ENCODE measurements around the gene LTF.
"Not testable (repeated sequence)": the region's sequence is repeated elsewhere in the genome, so short reads cannot be mapped to it uniquely, and the experiment has no call there.

The LTF gene

GRCh38 chr3:46427404-46427803 lies 37.3 kb downstream of the LTF start:
- H3K4me3 Mint-ChIP-seq; H3K36me3 Mint-ChIP-seq (ENCODE audit: low read depth); H3K4me1 Mint-ChIP-seq (ENCODE audit: low read depth); H3K9me3 Mint-ChIP-seq; H3K27ac Mint-ChIP-seq: not testable (repeated sequence)
- peaks cover 15% of the 10 kb centered on the region for H3K27me3 Mint-ChIP-seq (ENCODE audit: low read depth)

DNA sequence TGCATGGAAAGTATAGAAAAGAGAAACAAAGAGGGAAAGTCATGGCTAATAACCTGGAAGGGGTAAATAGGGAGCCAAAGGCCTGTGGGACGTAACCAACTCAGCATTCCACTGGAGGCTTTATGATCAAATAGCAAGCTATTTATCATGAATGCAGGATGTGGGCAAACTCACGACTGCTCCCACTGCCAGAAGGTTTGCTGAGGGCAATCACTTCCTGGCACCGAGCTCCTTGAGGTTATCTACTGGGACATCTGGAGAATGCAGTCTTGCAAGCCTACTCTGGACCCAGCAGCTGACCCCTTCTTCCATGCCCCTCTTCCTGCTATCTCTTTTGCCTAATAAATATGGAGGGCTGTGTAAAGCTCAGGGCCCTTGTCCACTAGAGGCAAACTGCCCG lies 38.2 kb downstream of the LTF start:
- H3K4me3 Mint-ChIP-seq; H3K36me3 Mint-ChIP-seq (ENCODE audit: low read depth); H3K4me1 Mint-ChIP-seq (ENCODE audit: low read depth); H3K27ac Mint-ChIP-seq; H3K9me3 Mint-ChIP-seq: not testable (repeated sequence)
- peaks cover 12% of the 10 kb centered on the region for H3K27me3 Mint-ChIP-seq (ENCODE audit: low read depth)

- Mint-ChIP-seq H3K4me3 (no peak overlapping the region), H3K9me3 (no peaks in the 10 kb centered on the region), H3K27ac (no peak overlapping the region), H3K4me1 (ENCODE audit: low read depth) (peaks cover 9% of the 10 kb centered on the region), H3K27me3 (ENCODE audit: low read depth) (peaks cover 8% of the 10 kb centered on the region), H3K36me3 (ENCODE audit: low read depth) (no peaks in the 10 kb centered on the region)
Observed at GRCh38 chr3:46423588-46423987, 41.1 kb downstream of the LTF start.

DNA sequence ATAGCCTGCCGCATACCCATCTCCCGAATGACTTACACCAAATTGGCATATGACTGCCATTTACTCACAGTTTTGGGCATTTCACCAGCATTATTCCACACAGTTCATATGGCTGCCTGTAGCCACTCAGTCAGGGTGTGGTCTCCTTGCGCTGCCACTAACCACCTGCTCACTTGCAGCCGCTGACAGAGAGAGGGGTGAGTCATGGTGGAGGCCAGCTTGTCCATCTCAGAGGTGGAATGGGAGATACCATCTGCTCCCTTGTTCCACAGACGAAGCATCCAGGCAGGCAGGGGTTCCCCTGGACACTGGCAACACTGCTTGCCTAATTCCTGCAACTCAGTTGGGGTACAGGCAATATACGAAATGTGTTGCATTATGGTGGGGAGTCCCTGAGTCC lies 42.1 kb downstream of the LTF start:
- no peak overlapping the region for H3K27ac Mint-ChIP-seq
- H3K9me3 Mint-ChIP-seq: no peaks in the 10 kb centered on the region
- H3K27me3 Mint-ChIP-seq (ENCODE audit: low read depth): peaks cover under 1% of the 10 kb centered on the region
- no peak overlapping the region for H3K4me3 Mint-ChIP-seq
- peaks cover 9% of the 10 kb centered on the region for H3K4me1 Mint-ChIP-seq (ENCODE audit: low read depth)
- no peaks in the 10 kb centered on the region for H3K36me3 Mint-ChIP-seq (ENCODE audit: low read depth)

DNA sequence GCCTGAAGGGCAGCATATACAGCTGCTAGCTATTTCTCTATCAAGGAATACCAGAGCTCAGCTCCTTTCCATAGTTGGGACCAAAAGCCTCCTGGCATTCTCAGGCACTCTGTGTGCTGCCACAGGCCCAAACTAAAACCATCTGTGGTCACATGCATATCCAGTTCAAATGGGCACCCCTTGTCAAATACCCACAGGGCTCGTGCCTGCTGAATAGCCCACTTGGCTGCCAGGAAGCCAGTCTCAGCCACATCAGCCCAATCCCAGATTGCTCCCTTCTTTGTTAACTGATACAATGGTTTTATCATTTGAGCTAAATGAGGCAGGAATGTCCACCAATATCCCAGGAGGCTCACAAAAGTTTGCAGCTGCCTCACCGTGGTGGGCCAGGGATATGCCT lies 43.8 kb downstream of the LTF start:
- Mint-ChIP-seq H3K27me3 (ENCODE audit: low read depth) (no peaks in the 10 kb centered on the region), H3K27ac (no peak overlapping the region), H3K4me1 (ENCODE audit: low read depth) (no peaks in the 10 kb centered on the region), H3K36me3 (ENCODE audit: low read depth) (no peaks in the 10 kb centered on the region), H3K4me3 (no peak overlapping the region), H3K9me3 (no peaks in the 10 kb centered on the region)

DNA sequence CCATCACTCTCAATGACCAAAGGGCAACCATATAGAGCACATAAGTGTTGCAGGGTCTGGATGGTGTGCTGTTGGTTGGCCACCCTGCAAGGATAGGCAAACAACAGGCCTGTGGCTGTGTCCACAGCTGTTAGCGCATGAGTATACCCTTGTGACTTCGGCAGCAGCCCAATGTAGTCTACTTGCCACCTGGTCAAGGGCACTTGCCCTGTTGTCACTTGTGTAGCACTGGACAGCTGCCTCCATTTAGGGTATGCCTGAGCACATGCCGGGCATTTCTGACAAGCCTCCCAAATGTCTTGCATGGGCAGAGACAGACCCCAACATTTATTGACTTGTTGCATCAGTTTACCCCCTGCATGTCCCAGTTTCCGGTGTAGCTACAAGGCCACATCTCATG lies 44.9 kb downstream of the LTF start:
- no peaks in the 10 kb centered on the region for H3K9me3 Mint-ChIP-seq
- H3K27me3 Mint-ChIP-seq (ENCODE audit: low read depth): peaks cover 2% of the 10 kb centered on the region
- H3K27ac Mint-ChIP-seq: no peak overlapping the region
- H3K36me3 Mint-ChIP-seq (ENCODE audit: low read depth): no peaks in the 10 kb centered on the region
- no peak overlapping the region for H3K4me3 Mint-ChIP-seq
- no peaks in the 10 kb centered on the region for H3K4me1 Mint-ChIP-seq (ENCODE audit: low read depth)

- Mint-ChIP-seq H3K9me3 (no peaks in the 10 kb centered on the region), H3K4me1 (ENCODE audit: low read depth) (no peaks in the 10 kb centered on the region), H3K36me3 (ENCODE audit: low read depth) (no peaks in the 10 kb centered on the region), H3K27ac (no peak overlapping the region), H3K4me3 (no peak overlapping the region), H3K27me3 (ENCODE audit: low read depth) (peaks cover 5% of the 10 kb centered on the region)
Observed at GRCh38 chr3:46417841-46418611, 46.7 kb downstream of the LTF start.

DNA sequence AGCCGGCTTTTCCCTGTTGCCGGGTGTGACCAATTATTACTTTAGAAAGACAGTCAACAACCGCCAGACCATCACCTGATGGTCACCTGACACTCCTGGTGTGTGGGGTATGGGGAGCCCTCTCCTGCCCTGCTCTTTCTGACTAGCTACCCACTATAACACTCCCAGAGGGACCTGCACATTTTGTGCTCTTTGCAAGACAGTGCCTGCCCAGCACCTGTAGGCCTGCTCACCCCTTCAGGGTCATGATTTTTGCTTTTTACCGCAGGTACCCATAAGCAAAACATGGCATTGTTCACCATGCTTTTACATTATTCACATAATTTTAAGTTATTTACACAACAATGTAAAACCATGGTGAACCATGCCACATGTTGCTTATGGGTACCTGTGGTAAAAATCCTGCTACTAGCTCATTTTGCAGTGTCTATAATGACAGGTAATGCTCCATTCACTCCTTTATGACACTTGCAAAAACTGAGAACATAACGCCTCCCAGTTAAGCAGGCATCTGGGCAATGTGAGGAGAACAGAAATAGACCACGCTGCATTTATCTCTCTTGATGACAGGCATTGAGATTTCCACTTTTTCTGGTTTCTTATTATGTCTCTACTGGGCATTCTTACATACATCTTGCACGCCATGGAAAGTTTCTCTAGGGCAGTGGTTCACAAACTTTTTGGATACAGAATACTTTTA lies 47.7 kb downstream of the LTF start:
- Mint-ChIP-seq H3K36me3 (ENCODE audit: low read depth) (no peaks in the 10 kb centered on the region), H3K9me3 (no peaks in the 10 kb centered on the region), H3K4me1 (ENCODE audit: low read depth) (no peaks in the 10 kb centered on the region), H3K4me3 (no peak overlapping the region), H3K27ac (no peak overlapping the region), H3K27me3 (ENCODE audit: low read depth) (peaks cover 5% of the 10 kb centered on the region)

GRCh38 chr3:46416125-46416810 lies 48.4 kb downstream of the LTF start:
- Mint-ChIP-seq H3K4me3 (no peak overlapping the region), H3K27me3 (ENCODE audit: low read depth) (peaks cover 5% of the 10 kb centered on the region), H3K4me1 (ENCODE audit: low read depth) (no peaks in the 10 kb centered on the region), H3K36me3 (ENCODE audit: low read depth) (no peaks in the 10 kb centered on the region), H3K27ac (no peak overlapping the region), H3K9me3 (no peaks in the 10 kb centered on the region)

DNA sequence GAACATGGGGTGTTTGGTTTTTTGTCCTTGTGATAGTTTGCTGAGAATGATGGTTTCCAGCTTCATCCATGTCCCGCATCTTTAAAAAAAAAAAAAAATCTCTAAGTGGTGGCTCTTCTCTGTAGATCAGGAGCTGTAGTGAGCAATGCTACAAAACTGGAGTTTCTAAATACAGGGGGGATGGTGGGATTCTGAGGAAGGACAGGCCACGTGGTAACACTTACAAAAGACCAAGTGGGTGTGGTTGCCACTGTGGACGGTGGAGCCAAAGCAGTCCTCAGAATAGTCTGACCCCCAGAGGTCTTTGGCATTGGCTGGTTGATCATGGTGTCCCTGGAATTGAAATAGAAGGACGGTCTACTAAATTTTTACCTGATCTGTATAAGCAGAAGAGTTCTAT lies 50.0 kb downstream of the LTF start:
- Mint-ChIP-seq H3K4me1 (ENCODE audit: low read depth) (peaks cover 5% of the 10 kb centered on the region), H3K4me3 (no peak overlapping the region), H3K27ac (no peak overlapping the region), H3K36me3 (ENCODE audit: low read depth) (no peaks in the 10 kb centered on the region), H3K27me3 (ENCODE audit: low read depth) (peaks cover 5% of the 10 kb centered on the region), H3K9me3 (no peaks in the 10 kb centered on the region)

DNA sequence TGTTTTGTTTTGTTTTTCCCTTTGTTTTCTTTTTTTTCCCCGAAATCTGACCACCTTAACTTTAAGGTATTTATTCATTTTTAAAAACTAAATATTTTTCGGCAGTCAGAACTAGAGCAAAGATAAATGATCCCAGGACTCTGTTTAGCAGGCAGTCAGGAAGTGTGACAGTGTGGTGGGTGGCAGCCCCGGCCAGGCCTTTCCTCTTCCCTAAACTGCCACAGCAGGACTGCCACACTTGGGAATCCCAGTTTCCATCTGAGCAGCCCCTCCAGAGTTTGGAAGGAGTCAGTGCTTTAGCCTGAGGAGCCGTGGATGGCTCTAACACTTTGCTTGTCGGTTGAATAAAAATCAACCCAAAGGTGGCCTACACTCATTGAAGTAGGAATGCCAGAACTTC lies 50.8 kb downstream of the LTF start:
- Mint-ChIP-seq H3K4me3 (no peak overlapping the region), H3K4me1 (ENCODE audit: low read depth) (peaks cover 9% of the 10 kb centered on the region), H3K27ac (no peak overlapping the region), H3K36me3 (ENCODE audit: low read depth) (peaks cover 1% of the 10 kb centered on the region), H3K27me3 (ENCODE audit: low read depth) (peaks cover 5% of the 10 kb centered on the region), H3K9me3 (no peaks in the 10 kb centered on the region)

- Mint-ChIP-seq H3K9me3 (no peaks in the 10 kb centered on the region), H3K4me3 (no peak overlapping the region), H3K27me3 (ENCODE audit: low read depth) (peaks cover 5% of the 10 kb centered on the region), H3K27ac (no peak overlapping the region), H3K36me3 (ENCODE audit: low read depth) (peaks cover 9% of the 10 kb centered on the region), H3K4me1 (ENCODE audit: low read depth) (peaks cover 16% of the 10 kb centered on the region)
Observed at GRCh38 chr3:46412786-46413298, 51.9 kb downstream of the LTF start.

DNA sequence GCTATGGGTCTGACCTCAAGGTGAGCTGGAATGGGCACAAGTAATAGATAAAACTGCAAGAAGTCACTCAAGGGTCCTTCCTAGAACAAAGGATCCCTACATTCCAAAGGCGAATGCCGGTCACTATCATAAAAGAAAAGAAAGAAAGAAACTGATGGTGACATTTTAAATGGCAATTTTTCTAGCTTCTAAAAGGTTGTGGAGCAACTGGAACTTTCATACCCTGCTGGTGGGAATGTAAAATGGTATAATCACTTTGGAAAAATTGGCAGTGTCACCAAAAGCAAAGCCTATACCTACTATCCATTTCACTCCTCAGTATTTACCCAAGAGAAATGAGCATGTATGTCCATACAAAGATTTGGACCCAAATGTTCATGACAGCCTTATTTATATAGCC lies 53.4 kb downstream of the LTF start:
- Mint-ChIP-seq H3K4me1 (ENCODE audit: low read depth) (peaks cover 31% of the 10 kb centered on the region), H3K4me3 (no peak overlapping the region), H3K9me3 (no peaks in the 10 kb centered on the region), H3K27me3 (ENCODE audit: low read depth) (peaks cover 10% of the 10 kb centered on the region), H3K27ac (no peak overlapping the region), H3K36me3 (ENCODE audit: low read depth) (peaks cover 13% of the 10 kb centered on the region)

GRCh38 chr3:46410669-46411068 lies 54.0 kb downstream of the LTF start:
- H3K4me1 Mint-ChIP-seq (ENCODE audit: low read depth): peaks cover 31% of the 10 kb centered on the region
- peaks cover 13% of the 10 kb centered on the region for H3K36me3 Mint-ChIP-seq (ENCODE audit: low read depth)
- H3K27ac Mint-ChIP-seq: no peak overlapping the region
- peaks cover 10% of the 10 kb centered on the region for H3K27me3 Mint-ChIP-seq (ENCODE audit: low read depth)
- H3K4me3 Mint-ChIP-seq: no peak overlapping the region
- no peaks in the 10 kb centered on the region for H3K9me3 Mint-ChIP-seq
